Stimulated activated CD4-positive, alpha-beta T cell treated with anti-CD3 and anti-CD28 coated beads, Interleukin-2, amount 100 ng/mL, for 48 hours (primary cell): ENCODE measurements around the gene AUTS2.

Source experiments
- DNase-seq, 2 donors: peaks; one replicate each; pipeline ENCODE4 v3.0.0-alpha.2; 2020

AUTS2 gene

GRCh38 chr7:69868921-69869320 lies 270.6 kb downstream of the AUTS2 start:
- DNase-seq = no peak

- no peak for DNase-seq
These were observed 273.1 kb downstream of the AUTS2 start for GRCh38 chr7:69871213-69871885.

- DNase-seq = no peak
These were observed 273.8 kb downstream of the AUTS2 start for GRCh38 chr7:69871886-69872569.

DNA sequence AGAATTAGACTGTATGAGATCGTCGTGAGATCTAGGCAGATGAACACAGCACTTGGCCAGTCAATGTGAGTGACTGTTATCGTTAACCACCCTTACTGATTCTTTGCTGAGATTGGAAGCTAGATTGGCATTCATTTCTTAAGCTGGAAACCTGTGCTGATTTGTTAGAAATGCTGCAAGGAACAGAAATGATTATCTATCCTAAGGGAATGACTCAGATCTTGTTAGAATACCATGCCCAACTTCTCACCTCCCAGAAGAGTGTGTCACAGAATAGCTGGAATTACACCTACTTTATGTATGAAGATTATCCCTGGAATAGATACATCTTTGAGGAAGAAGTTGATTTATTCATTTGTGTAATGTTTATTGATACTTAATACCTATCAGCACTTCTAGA lies 275.2 kb downstream of the AUTS2 start:
- DNase-seq = no peak

GRCh38 chr7:69878015-69878414 lies 279.7 kb downstream of the AUTS2 start:
- no peak for DNase-seq

GRCh38 chr7:69878591-69878990 lies 280.3 kb downstream of the AUTS2 start:
- no peak for DNase-seq

GRCh38 chr7:69879989-69880388 lies 281.7 kb downstream of the AUTS2 start:
- no peak for DNase-seq

GRCh38 chr7:69880840-69881239 lies 282.6 kb downstream of the AUTS2 start:
- no peak for DNase-seq

GRCh38 chr7:69882269-69882668 lies 284.0 kb downstream of the AUTS2 start:
- no peak for DNase-seq

DNA sequence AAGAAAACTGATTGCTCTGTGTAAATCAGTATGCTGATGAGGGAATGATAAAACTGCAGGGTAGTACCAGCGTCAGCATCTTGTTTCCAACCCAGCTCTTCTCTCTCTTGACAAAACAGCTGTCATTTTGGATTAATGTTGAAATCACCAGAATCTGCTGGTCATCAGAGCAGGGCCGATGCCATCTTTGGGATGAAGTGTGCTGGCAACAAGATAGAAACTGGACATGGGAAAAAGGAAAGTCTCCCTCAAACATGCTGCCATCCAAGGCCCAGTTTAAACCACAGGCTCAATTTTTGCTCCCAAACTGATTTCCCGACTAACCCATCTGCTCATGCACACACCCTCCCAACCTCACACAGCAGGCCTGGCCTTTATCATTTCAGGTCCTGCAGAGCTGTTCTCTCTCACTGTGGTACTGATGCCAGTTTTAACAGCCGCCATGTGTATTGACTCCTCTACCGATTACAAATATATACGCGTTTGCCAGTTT lies 285.2 kb downstream of the AUTS2 start:
- DNase-seq = no peak

GRCh38 chr7:69885431-69885830 lies 287.2 kb downstream of the AUTS2 start:
- no peak for DNase-seq

DNA sequence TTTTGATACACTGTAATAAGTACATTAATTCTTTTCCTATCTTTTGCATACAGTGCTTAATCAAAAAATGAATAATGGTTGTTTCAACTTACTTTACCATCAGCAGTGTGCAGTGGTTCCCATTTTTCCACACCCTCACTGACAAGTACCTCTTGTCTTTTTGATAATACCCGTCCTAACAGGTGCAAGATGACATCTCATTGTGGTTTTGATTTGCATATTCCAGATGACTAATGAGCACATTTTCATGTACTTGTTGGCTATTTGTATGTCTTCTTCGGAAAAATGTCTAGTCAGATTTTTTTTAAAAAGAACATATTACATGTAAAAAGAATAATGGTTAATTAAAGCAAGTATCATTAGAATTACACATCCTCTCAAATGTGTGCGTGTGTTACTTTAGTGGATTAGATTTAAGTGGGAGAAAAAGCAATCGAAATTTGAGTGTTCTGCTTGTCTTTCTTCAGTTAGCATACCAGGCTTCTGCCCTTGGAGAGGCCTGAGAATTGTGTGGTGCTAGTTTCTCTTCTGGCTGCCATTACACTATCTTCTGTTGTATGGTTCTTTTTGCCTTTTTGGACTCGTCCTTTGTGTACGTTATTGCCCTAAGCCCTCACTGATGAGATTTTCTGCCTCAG lies 291.2 kb downstream of the AUTS2 start:
- DNase-seq = no peak

- DNase-seq = no peak
These were observed 291.7 kb downstream of the AUTS2 start for GRCh38 chr7:69889976-69890351.

- DNase-seq = no peak
These were observed 294.5 kb downstream of the AUTS2 start for GRCh38 chr7:69892790-69893189.

GRCh38 chr7:69893906-69894305 lies 295.6 kb downstream of the AUTS2 start:
- DNase-seq = no peak

DNA sequence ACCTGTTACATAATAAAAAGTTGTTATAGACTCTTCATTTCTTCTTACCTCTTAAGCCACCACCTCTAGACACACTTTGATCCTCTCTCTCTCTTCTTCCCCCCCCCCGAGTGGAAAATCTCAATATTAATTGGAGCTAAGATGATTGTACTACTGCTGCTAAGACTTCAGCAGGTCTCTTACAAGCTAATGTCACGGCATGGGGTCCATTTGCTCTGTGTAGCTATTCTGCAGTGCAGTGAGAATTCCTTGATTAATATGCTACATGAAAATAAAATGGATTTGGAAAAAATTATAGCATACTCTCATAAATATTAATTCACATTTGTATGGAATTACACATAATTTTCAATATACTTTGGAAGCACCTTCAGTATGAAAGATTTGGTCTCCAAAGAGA lies 297.2 kb downstream of the AUTS2 start:
- no peak for DNase-seq

- DNase-seq = no peak
These were observed 297.8 kb downstream of the AUTS2 start for GRCh38 chr7:69896121-69896520.

DNA sequence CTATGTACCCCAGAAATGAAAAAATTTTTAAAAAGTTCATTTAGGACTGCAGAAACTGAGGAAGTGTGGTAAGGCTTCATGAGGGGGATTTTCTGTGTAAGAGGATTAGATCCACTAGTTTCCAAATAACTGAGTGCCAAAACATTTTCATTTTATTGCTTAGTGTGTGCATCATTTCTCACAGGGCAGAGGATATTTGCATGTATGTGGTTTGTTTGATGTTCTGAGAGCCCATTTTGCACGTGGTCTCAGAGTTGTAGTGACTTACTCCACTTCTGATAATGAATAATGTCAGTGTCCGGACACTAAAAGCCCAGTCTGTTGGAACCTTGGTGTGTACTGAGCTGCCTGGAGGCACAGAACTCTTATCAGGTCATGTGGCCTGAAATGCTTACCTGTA lies 299.9 kb downstream of the AUTS2 start:
- DNase-seq = no peak

GRCh38 chr7:69903410-69903809 lies 305.1 kb downstream of the AUTS2 start:
- no peak for DNase-seq

- no peak for DNase-seq
These were observed 308.2 kb downstream of the AUTS2 start for GRCh38 chr7:69906283-69906995.

DNA sequence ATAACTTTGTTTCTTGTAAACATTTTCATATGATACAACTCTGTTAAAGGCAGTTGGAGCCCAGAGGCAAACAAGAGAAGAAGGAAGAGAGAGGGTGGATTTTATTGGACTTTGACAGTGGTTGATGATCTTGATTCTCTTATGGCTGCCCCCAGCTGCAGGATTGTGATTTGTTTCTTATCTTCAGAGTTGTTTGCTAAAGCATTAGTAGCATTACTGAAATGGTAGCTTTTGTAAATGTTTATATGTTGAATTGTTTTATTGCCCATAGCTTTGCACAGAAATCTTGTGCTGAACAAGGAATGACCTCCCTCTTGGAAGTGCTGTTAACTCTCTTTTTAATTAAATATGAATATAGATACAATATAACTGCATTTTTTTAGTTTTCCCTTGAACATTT lies 309.4 kb downstream of the AUTS2 start:
- DNase-seq = no peak

DNA sequence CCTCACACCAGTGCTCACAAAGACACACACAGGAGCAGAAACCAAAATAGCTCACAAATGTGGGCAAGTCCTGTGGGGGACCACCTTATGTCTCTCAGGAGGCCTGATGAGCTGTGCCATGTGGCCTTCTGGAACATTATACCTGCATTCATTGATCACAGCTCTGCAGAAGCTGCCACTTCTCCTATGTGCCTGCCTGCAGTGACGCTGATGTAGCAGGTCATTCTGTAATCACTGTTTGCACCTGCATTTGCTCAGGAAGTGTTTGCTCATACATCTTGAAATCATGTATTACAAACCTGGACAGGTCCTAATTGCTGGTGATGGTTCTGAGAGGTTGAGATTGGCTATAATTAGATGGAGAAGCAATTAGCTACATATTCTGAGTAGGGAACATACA lies 310.2 kb downstream of the AUTS2 start:
- DNase-seq = no peak

DNA sequence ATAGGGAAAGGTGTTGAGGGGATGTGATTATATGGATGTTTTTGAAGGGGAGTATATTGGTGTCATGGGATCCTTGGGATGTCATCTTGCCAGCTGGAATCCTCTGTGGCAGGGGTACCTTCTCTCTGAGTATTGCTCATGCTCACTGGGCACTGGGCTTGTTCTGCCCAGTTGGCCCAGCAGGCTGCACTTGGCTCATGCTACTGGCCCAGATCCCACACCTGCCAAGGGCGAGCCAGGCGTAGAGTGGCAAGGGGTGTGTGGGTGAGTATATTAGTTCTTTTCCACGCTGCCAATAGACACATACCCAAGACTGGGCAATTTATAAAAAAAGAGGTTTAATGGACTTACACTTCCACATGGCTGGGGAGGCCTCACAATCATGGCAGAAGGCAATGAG lies 311.9 kb downstream of the AUTS2 start:
- no peak for DNase-seq

- no peak for DNase-seq
These were observed 313.1 kb downstream of the AUTS2 start for GRCh38 chr7:69911337-69911736.
